PFSK-1 (cell line): Measurements from ENCODE around the gene MRPL16.

ENCODE experiments used
- POLR2AphosphoS5 ChIP-seq: IDR thresholded peaks from 2 replicates; pipeline ENCODE4 v1.6.1; 2012; ENCODE audit warnings: low read depth, mild to moderate bottlenecking, control low read depth, low read length, moderate library complexity
- REST ChIP-seq, 2 experiments: IDR thresholded peaks; 2 replicates each; pipeline versions ENCODE4 v1.6.1 to v1.8.0; 2011 to 2012; ENCODE audit warnings: low read depth in 2 of 2, low read length in 2 of 2, control low read depth in 1 of 2, inconsistent platforms in 1 of 2, mild to moderate bottlenecking in 1 of 2, moderate library complexity in 1 of 2; ENCODE audit not compliant: insufficient read depth in 1 of 2
- SIN3A ChIP-seq: IDR thresholded peaks from 2 replicates; pipeline ENCODE4 v1.6.1; 2012; ENCODE audit warnings: mild to moderate bottlenecking, low read length, moderate library complexity, borderline replicate concordance; ENCODE audit not compliant: insufficient read depth
- TAF1 ChIP-seq: IDR thresholded peaks from 2 replicates; pipeline ENCODE4 v1.6.1; 2012; ENCODE audit warnings: low read length, control low read depth, borderline replicate concordance; ENCODE audit not compliant: insufficient read depth

GRCh38 chr11:59794417-59794816, 16.2 kb downstream of the MRPL16 start:
- TF ChIP-seq SIN3A: no peak
- TF ChIP-seq REST (IDR thresholded peaks at IDR 0.05; ENCODE audit: insufficient read depth in 1 of 2, low read depth in 2 of 2, low read length in 2 of 2): no peak
- TF ChIP-seq TAF1: no peak
- TF ChIP-seq POLR2AphosphoS5: no peak
